Gastrocnemius medialis (tissue), 4 donors: ENCODE results near the gene GTF3C5. TPM values are rescaled to one million over a fixed set of nuclear protein-coding genes. Genes with fewer than 3 reads are reported as not detected.

Source experiments
- ATAC-seq, 2 donors: fragments of 150-250 bp; one replicate each; pipeline ENCODE4 v1.9.1; 2016
- DNase-seq, 2 donors: peaks; one replicate each; pipeline ENCODE4 v3.0.0-alpha.2; 2019
- H3K27ac ChIP-seq, 4 donors: fragments of 200-600 bp; sonication (generic); 1 replicate in 1 of 4; 2 replicates in 3 of 4; pipeline ENCODE4 v1.5.1; 2016 to 2018; ENCODE audit warnings: mild to moderate bottlenecking in 2 of 4, moderate library complexity in 1 of 4
- H3K27me3 ChIP-seq, 3 donors: fragments of 200-600 bp; sonication (generic) in 2 of 3; 1 replicate in 1 of 3; 2 replicates in 2 of 3; pipeline versions ENCODE4 v1.5.1 to v1.6.0; 2016 to 2019; ENCODE audit warnings: mild to moderate bottlenecking in 1 of 3, moderate library complexity in 1 of 3
- H3K36me3 ChIP-seq, 2 donors: fragments of 200-600 bp; sonication (generic) in 1 of 2; one replicate each; pipeline ENCODE4 v1.5.1; 2017 to 2018
- H3K4me1 ChIP-seq, 2 donors: fragments of 200-600 bp; sonication (generic) in 1 of 2; one replicate each; pipeline ENCODE4 v1.5.1; 2016 to 2017; ENCODE audit warnings: mild to moderate bottlenecking in 2 of 2
- H3K4me3 ChIP-seq, 4 donors: fragments of 200-600 bp; sonication (generic) in 3 of 4; 1 replicate in 1 of 4; 2 replicates in 3 of 4; pipeline ENCODE4 v1.5.1; 2016 to 2019; ENCODE audit warnings: mild to moderate bottlenecking in 2 of 4
- H3K9me3 ChIP-seq, 3 donors: fragments of 200-600 bp; sonication (generic) in 2 of 3; 1 replicate in 1 of 3; 2 replicates in 2 of 3; pipeline ENCODE4 v1.5.1; 2016 to 2019
- CTCF ChIP-seq, 5 experiments: fragments of 450-650 bp in 3 of 5; fragments of 200-600 bp in 2 of 5; sonication (generic) in 2 of 5; IDR thresholded peaks in 4 of 5; conservative IDR thresholded peaks in 1 of 5; 1 replicate in 4 of 5; 2 replicates in 1 of 5; pipeline ENCODE4 v1.5.1; 2016 to 2019; ENCODE audit warnings: antibody characterized with exemption in 5 of 5, mild to moderate bottlenecking in 3 of 5, moderate library complexity in 3 of 5
- POLR2A ChIP-seq, 2 donors: fragments of 450-650 bp; IDR thresholded peaks; one replicate each; pipeline ENCODE4 v1.6.1; 2017; ENCODE audit warnings: antibody characterized with exemption in 2 of 2, mild to moderate bottlenecking in 2 of 2, moderate library complexity in 2 of 2
- in situ Hi-C, 4 donors: fragments of 200-750 bp; cut with MboI; loops; one replicate each; pipeline versions ENCODE4 v1.15.0 to v1.8.0; 2017; ENCODE audit warnings: low sequenced_read_pairs in 4 of 4
- intact Hi-C: fragments of 100-400 bp; cut with DNase I; formaldehyde crosslinking; loops from one replicate; pipeline ENCODE4 v1.15.1; 2023; ENCODE audit warnings: low total_unique reads
- total RNA-seq, 4 donors: library from RNA; depleted of rRNA; stranded (reverse); fragments of >200 nt; gene quantifications; one replicate each; pipeline versions ENCODE4 v1.1.0 to v1.2.3, GENCODE V29; 2016

Gene GTF3C5
- total RNA-seq, 4 donors from 2014 or later = 48.1 to 55.3 (median 51.5) TPM

GRCh38 chr9:133055788-133056420 is 25.1 kb downstream of the GTF3C5 start:
- Histone ChIP-seq H3K36me3 (peaks cover 0 to 71% of the 10 kb centered on the region in 2 donors), H3K27ac (no peak overlapping the region), H3K27me3 (no peaks in the 10 kb centered on the region), H3K4me3 (no peak overlapping the region), H3K4me1 (peaks cover 15 to 17% of the 10 kb centered on the region in 2 donors), H3K9me3 (no peaks in the 10 kb centered on the region)
- TF ChIP-seq CTCF (IDR thresholded peaks at IDR 0.05 in 4 of 5, conservative IDR thresholded peaks at IDR 0.05 in 1 of 5) = no peak
- no peak for TF ChIP-seq POLR2A (IDR thresholded peaks at IDR 0.05)
- ATAC-seq (no peak), DNase-seq (no peak)
- in situ Hi-C loops = no loop called here
- intact Hi-C loops = no loop called here

GRCh38 chr9:133056533-133056932 is 25.7 kb downstream of the GTF3C5 start:
- Histone ChIP-seq H3K4me3 (no peak overlapping the region), H3K4me1 (peaks cover 15 to 17% of the 10 kb centered on the region in 2 donors), H3K27me3 (no peaks in the 10 kb centered on the region), H3K36me3 (peaks cover 0 to 65% of the 10 kb centered on the region in 2 donors), H3K27ac (no peak overlapping the region), H3K9me3 (no peaks in the 10 kb centered on the region)
- intact Hi-C loops = no loop called here
- ATAC-seq = no peak
- in situ Hi-C loops = no loop called here
- no peak for DNase-seq
- TF ChIP-seq CTCF (IDR thresholded peaks at IDR 0.05 in 4 of 5, conservative IDR thresholded peaks at IDR 0.05 in 1 of 5) (no peak), POLR2A (IDR thresholded peaks at IDR 0.05) (no peak)

- no peak overlapping the region for H3K4me3 ChIP-seq
- intact Hi-C loops = no loop called here
- no peaks in the 10 kb centered on the region for H3K27me3 ChIP-seq
- ATAC-seq (no peak), DNase-seq (no peak)
- in situ Hi-C loops = no loop called here
- TF ChIP-seq POLR2A (IDR thresholded peaks at IDR 0.05) (no peak), CTCF (IDR thresholded peaks at IDR 0.05 in 4 of 5, conservative IDR thresholded peaks at IDR 0.05 in 1 of 5) (no peak)
- peaks cover 0 to 60% of the 10 kb centered on the region in 2 donors for H3K36me3 ChIP-seq
- H3K4me1 ChIP-seq = peaks cover 15 to 17% of the 10 kb centered on the region in 2 donors
- no peak overlapping the region for H3K27ac ChIP-seq
- no peaks in the 10 kb centered on the region for H3K9me3 ChIP-seq
These were observed 26.2 kb downstream of the GTF3C5 start for GRCh38 chr9:133057006-133057405.

- in situ Hi-C loops = no loop called here
- no peaks in the 10 kb centered on the region for H3K27me3 ChIP-seq
- H3K27ac ChIP-seq = no peak overlapping the region
- peaks cover 0 to 56% of the 10 kb centered on the region in 2 donors for H3K36me3 ChIP-seq
- no peak for ATAC-seq
- H3K9me3 ChIP-seq = no peaks in the 10 kb centered on the region
- H3K4me3 ChIP-seq = no peak overlapping the region
- TF ChIP-seq POLR2A (IDR thresholded peaks at IDR 0.05) (no peak), CTCF (IDR thresholded peaks at IDR 0.05 in 4 of 5, conservative IDR thresholded peaks at IDR 0.05 in 1 of 5) (no peak)
- DNase-seq = no peak
- peaks cover 15 to 17% of the 10 kb centered on the region in 2 donors for H3K4me1 ChIP-seq
- intact Hi-C loops = no loop called here
These were observed 26.8 kb downstream of the GTF3C5 start for GRCh38 chr9:133057553-133057952.

GRCh38 chr9:133058071-133058470 is 27.3 kb downstream of the GTF3C5 start:
- in situ Hi-C loops = no loop called here
- DNase-seq = no peak
- H3K27ac ChIP-seq = no peak overlapping the region
- ATAC-seq = no peak
- peaks cover 0 to 50% of the 10 kb centered on the region in 2 donors for H3K36me3 ChIP-seq
- H3K4me1 ChIP-seq = peaks cover 15 to 17% of the 10 kb centered on the region in 2 donors
- no peaks in the 10 kb centered on the region for H3K9me3 ChIP-seq
- no peaks in the 10 kb centered on the region for H3K27me3 ChIP-seq
- TF ChIP-seq POLR2A (IDR thresholded peaks at IDR 0.05) (no peak), CTCF (IDR thresholded peaks at IDR 0.05 in 4 of 5, conservative IDR thresholded peaks at IDR 0.05 in 1 of 5) (no peak)
- no peak overlapping the region for H3K4me3 ChIP-seq
- intact Hi-C loops = no loop called here
